IMR-90 (cell line): ENCODE measurements around the gene HMGA1. TPM values are rescaled to one million over a fixed set of nuclear protein-coding genes. Genes with fewer than 3 reads are reported as not detected.

ENCODE experiments used
- ATAC-seq: fragments of 200-7000 bp; cut with Tn5 transposase; 2 replicates; pipeline ENCODE4 v1.9.1; 2020; ENCODE audit warnings: low read depth, mild to moderate bottlenecking, moderate library complexity
- BruUV-seq: library from RNA; stranded (reverse); fragments of 400-500 nt; replicated peaks from 2 replicates; lab custom pipeline; 2021; lab: Mats Ljungman, UMichigan
- CTCF ChIA-PET: fragments of 300-600 bp; formaldehyde crosslinking; extraction: SDS; loops from one replicate; lab custom pipeline; 2021; ENCODE audit warnings: antibody characterized with exemption; lab: Yijun Ruan, JAX
- POLR2A ChIA-PET: fragments of 300-600 bp; sonication (Branson Sonifier 250); formaldehyde crosslinking; loops from one replicate; lab custom pipeline; 2022; ENCODE audit warnings: antibody characterized with exemption; ENCODE audit not compliant: unreplicated experiment; lab: Charles Lee
- DNase-seq: peaks from one replicate; pipeline ENCODE4 v3.0.0; 2013
- H2AFZ ChIP-seq: replicated peaks from 2 replicates; pipeline ENCODE3; 2013; ENCODE audit warnings: low read length, mild to moderate bottlenecking; ENCODE audit not compliant: poor library complexity
- H2AK5ac ChIP-seq: 2 replicates; pipeline ENCODE4 v1.6.1; 2013; ENCODE audit warnings: low read depth, low read length, inconsistent platforms
- H2AK9ac ChIP-seq: replicated peaks from 2 replicates; pipeline ENCODE3; 2013; ENCODE audit warnings: mild to moderate bottlenecking, low read depth, low read length, moderate library complexity; ENCODE audit not compliant: poor library complexity
- H2BK120ac ChIP-seq: 2 replicates; pipeline ENCODE4 v1.6.1; 2013; ENCODE audit warnings: low read depth, low read length, inconsistent platforms
- H2BK15ac ChIP-seq: 3 replicates; pipeline ENCODE4 v1.6.1; 2013; ENCODE audit warnings: low read depth, low read length, inconsistent platforms
- H2BK20ac ChIP-seq: 2 replicates; pipeline ENCODE4 v1.6.1; 2013; ENCODE audit warnings: low read depth, mild to moderate bottlenecking, inconsistent platforms, low read length, moderate library complexity
- H2BK5ac ChIP-seq: 2 replicates; pipeline ENCODE4 v1.6.1; 2013; ENCODE audit warnings: mild to moderate bottlenecking, low read depth, low read length, inconsistent platforms; ENCODE audit not compliant: poor library complexity, severe bottlenecking
- H3K14ac ChIP-seq: replicated peaks from 2 replicates; pipeline ENCODE4 v1.6.1; 2013; ENCODE audit warnings: low read depth, low read length, inconsistent platforms
- H3K18ac ChIP-seq: 2 replicates; pipeline ENCODE4 v1.6.1; 2013; ENCODE audit warnings: low read depth, low read length, control low read depth
- H3K23ac ChIP-seq: 2 replicates; pipeline ENCODE4 v1.6.1; 2013; ENCODE audit warnings: low read depth, low read length, inconsistent platforms
- H3K27ac ChIP-seq: 2 replicates; pipeline ENCODE4 v1.5.1; 2013; ENCODE audit warnings: mild to moderate bottlenecking, control low read depth, low read length; ENCODE audit not compliant: insufficient read depth
- H3K27me3 ChIP-seq: 2 replicates; pipeline ENCODE4 v1.6.1; 2013; ENCODE audit warnings: low read length; ENCODE audit not compliant: control insufficient read depth, insufficient read depth
- H3K36me3 ChIP-seq: 2 replicates; pipeline ENCODE4 v1.6.1; 2013; ENCODE audit warnings: low read length, mixed read lengths; ENCODE audit not compliant: control insufficient read depth, insufficient read depth
- H3K4ac ChIP-seq: 2 replicates; pipeline ENCODE4 v1.6.1; 2013; ENCODE audit warnings: low read depth, low read length, inconsistent platforms
- H3K4me1 ChIP-seq: 2 replicates; pipeline ENCODE4 v1.6.1; 2013; ENCODE audit warnings: low read length, mixed read lengths; ENCODE audit not compliant: control insufficient read depth, insufficient read depth
- H3K4me2 ChIP-seq: 2 replicates; pipeline ENCODE4 v1.6.1; 2013; ENCODE audit warnings: low read depth, mild to moderate bottlenecking, control low read depth, low read length, moderate library complexity
- H3K4me3 ChIP-seq: 2 replicates; pipeline ENCODE4 v1.5.1; 2013; ENCODE audit warnings: low read depth, mild to moderate bottlenecking, control low read depth, low read length, moderate library complexity; ENCODE audit not compliant: insufficient read depth
- H3K56ac ChIP-seq: 2 replicates; pipeline ENCODE4 v1.6.1; 2013; ENCODE audit warnings: low read length, inconsistent platforms; ENCODE audit not compliant: insufficient read depth; ENCODE audit errors: extremely low read depth
- H3K79me1 ChIP-seq, 2 experiments: 2 replicates each; pipeline ENCODE4 v1.6.1; 2013; ENCODE audit warnings: low read length in 2 of 2, inconsistent platforms in 1 of 2, low read depth in 1 of 2
- H3K9ac ChIP-seq: 2 replicates; pipeline ENCODE4 v1.6.1; 2013; ENCODE audit warnings: low read depth, low read length, control low read depth
- H3K9me1 ChIP-seq: 2 replicates; pipeline ENCODE4 v1.6.1; 2013; ENCODE audit warnings: low read length, inconsistent platforms; ENCODE audit not compliant: insufficient read depth
- H3K9me3 ChIP-seq: 2 replicates; pipeline ENCODE4 v1.6.1; 2013; ENCODE audit warnings: low read length; ENCODE audit not compliant: control insufficient read depth, insufficient read depth
- H4K20me1 ChIP-seq: 2 replicates; pipeline ENCODE4 v1.6.1; 2013; ENCODE audit warnings: low read length, inconsistent platforms; ENCODE audit not compliant: insufficient read depth
- H4K5ac ChIP-seq: 2 replicates; pipeline ENCODE4 v1.6.1; 2013; ENCODE audit warnings: mild to moderate bottlenecking, low read depth, low read length, control low read depth
- H4K8ac ChIP-seq, 2 experiments: 2 replicates each; pipeline ENCODE4 v1.6.1; 2013; ENCODE audit warnings: low read depth in 2 of 2, low read length in 2 of 2, control low read depth in 1 of 2, inconsistent platforms in 1 of 2
- H4K91ac ChIP-seq: 2 replicates; pipeline ENCODE4 v1.6.1; 2013; ENCODE audit warnings: low read depth, low read length, inconsistent platforms; ENCODE audit not compliant: insufficient read depth
- BHLHE40 ChIP-seq: fragments of 150-350 bp; IDR thresholded peaks from 2 replicates; pipeline ENCODE4 v1.6.1; 2016; ENCODE audit warnings: mild to moderate bottlenecking, low read depth, low read length
- CEBPB ChIP-seq: IDR thresholded peaks from 2 replicates; pipeline ENCODE4 v1.6.1; 2012; ENCODE audit warnings: low read depth, low read length, improper control_type of control experiment
- CHD1 ChIP-seq: IDR thresholded peaks from 2 replicates; pipeline ENCODE4 v1.6.1; 2012; ENCODE audit warnings: low read depth, low read length, improper control_type of control experiment
- CTCF ChIP-seq: conservative IDR thresholded peaks from 2 replicates; pipeline ENCODE4 v1.5.1; 2012; ENCODE audit warnings: mild to moderate bottlenecking, low read depth, low read length, improper control_type of control experiment
- ELK1 ChIP-seq: fragments of 150-350 bp; IDR thresholded peaks from 2 replicates; pipeline ENCODE4 v1.6.1; 2016; ENCODE audit warnings: low read depth, mild to moderate bottlenecking, low read length, moderate library complexity, borderline replicate concordance
- MAZ ChIP-seq: IDR thresholded peaks from 2 replicates; pipeline ENCODE4 v1.6.1; 2012; ENCODE audit warnings: low read depth, mild to moderate bottlenecking, low read length, improper control_type of control experiment, moderate library complexity, borderline replicate concordance
- MXI1 ChIP-seq: IDR thresholded peaks from 2 replicates; pipeline ENCODE4 v1.6.1; 2012; ENCODE audit warnings: low read depth, mild to moderate bottlenecking, low read length, moderate library complexity, borderline replicate concordance
- NFE2L2 ChIP-seq: fragments of 150-350 bp; IDR thresholded peaks from 2 replicates; pipeline ENCODE4 v1.6.1; 2016; ENCODE audit warnings: low read depth, mild to moderate bottlenecking, low read length
- POLR2A ChIP-seq: IDR thresholded peaks from 2 replicates; pipeline ENCODE4 v1.6.1; 2012; ENCODE audit warnings: mild to moderate bottlenecking, low read depth, low read length
- RAD21 ChIP-seq: IDR thresholded peaks from 2 replicates; pipeline ENCODE4 v1.6.1; 2012; ENCODE audit warnings: low read length, improper control_type of control experiment
- RFX5 ChIP-seq: IDR thresholded peaks from 2 replicates; pipeline ENCODE4 v1.8.0; 2012; ENCODE audit warnings: low read depth, mild to moderate bottlenecking, low read length, moderate library complexity
- SMC3 ChIP-seq: fragments of 150-350 bp; IDR thresholded peaks from 2 replicates; pipeline ENCODE4 v1.6.1; 2016; ENCODE audit warnings: low read depth, mild to moderate bottlenecking, antibody characterized with exemption, low read length, moderate library complexity
- WGBS, 2 experiments: methylation state at CpG; one replicate each; pipeline versions ENCODE4 v1.1.5 to v1.1.7; 2013; ENCODE audit warnings: missing lambda C conversion rate in 2 of 2; ENCODE audit not compliant: insufficient read length in 1 of 2; ENCODE audit errors: extremely low coverage in 2 of 2; 5-methylcytosine and 5-hydroxymethylcytosine counted together
- dilution Hi-C: fragments of 300-500 bp; cut with HindIII; formaldehyde crosslinking; loops from one replicate; pipeline ENCODE4 v1.14.3; 2018; ENCODE audit warnings: low sequenced_read_pairs; ENCODE audit not compliant: unreplicated experiment
- in situ Hi-C: fragments of 300-500 bp; cut with MboI; formaldehyde crosslinking; loops from 3 replicates; pipeline ENCODE4 v1.14.3; 2019; ENCODE audit warnings: low sequenced_read_pairs, inconsistent platforms, mixed read lengths
- intact Hi-C: fragments of 100-400 bp; cut with micrococcal nuclease; formaldehyde crosslinking; loops from 2 replicates; pipeline ENCODE4 v1.10.0; 2022
- polyA plus RNA-seq, 3 experiments: library from polyadenylated mRNA; depleted of rRNA; stranded (reverse); fragments of >200 nt; gene quantifications; 2 replicates each; pipeline ENCODE4 v1.2.3, GENCODE V29; 2012; ENCODE audit warnings: low replicate concordance in 1 of 3
- total RNA-seq: library from RNA; depleted of rRNA; stranded (reverse); fragments of >200 nt; gene quantifications from 2 replicates; pipeline ENCODE4 v1.2.3, GENCODE V29; 2012

HMGA1 gene
- total and polyA plus RNA-seq, 2 of the 4 experiments (the other 2 are of a cell fraction), result 101 to 589 TPM

DNA sequence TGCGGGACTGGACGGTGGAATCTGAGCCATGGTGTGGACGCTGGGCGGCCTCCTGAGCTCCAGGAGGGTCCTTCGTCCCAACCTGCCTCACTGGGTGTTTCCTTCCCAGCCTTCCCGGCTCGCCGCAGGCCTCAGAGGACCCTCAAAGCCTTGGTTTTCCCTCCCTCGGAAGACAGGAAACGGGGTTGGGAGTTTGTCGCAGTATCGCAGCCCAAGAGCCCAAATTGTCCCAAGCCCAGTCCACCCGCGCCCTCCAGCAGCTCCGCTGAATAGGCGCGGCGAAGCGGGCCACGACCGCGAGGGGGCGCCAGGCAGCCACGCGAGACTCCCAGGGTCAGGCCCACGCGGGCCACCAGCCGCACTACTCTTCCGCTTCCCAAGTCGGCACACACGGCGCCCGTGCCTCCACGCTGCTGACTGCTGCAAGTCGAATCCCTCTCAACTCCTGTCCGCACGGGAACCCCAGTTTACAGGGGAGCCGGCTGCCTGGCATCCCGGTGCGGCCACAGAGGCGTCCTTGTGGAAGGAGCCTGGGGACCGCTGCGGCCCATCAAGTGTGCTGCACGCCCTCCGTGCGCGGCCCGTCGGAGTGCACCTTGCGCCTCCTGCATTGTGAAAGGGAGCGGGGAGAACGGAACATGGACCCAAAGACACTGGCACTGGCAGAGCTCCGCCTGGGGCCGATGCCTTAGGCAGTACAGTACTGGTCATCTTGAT lies 40.4 kb upstream of the HMGA1 start:
- H2AFZ ChIP-seq, result peak overlapping the region; percentile 99
- H3K79me1 ChIP-seq, result no peaks in the 10 kb centered on the region
- peak overlapping the region; percentile 39 for H3K4me3 ChIP-seq
- H2BK20ac ChIP-seq, result peak overlapping the region; percentile 89
- peak overlapping the region; percentile 34 for H2BK5ac ChIP-seq
- H3K18ac ChIP-seq, result no peak overlapping the region
- H3K14ac ChIP-seq, result peak overlapping the region; percentile 79
- CTCF ChIA-PET, result interaction anchor here (0.6 to 2.4 kb wide), 15 partner anchors 8 to 413 kb away, joined by 3 to 12 read pairs (median 4); partner anchors contain the start of gene HMGA1
- H2AK5ac ChIP-seq, result peak overlapping the region; percentile 85
- in situ Hi-C loops (loop anchor here (10.0 kb wide), 1 partner anchor 409 kb away; no protein-coding TSS in a partner anchor), dilution Hi-C loops (no loop called here), intact Hi-C loops (loop anchor here (1.0 to 5.0 kb wide), 4 partner anchors 41 to 413 kb away; partner anchors contain the start of genes HMGA1 and SMIM29)
- H2BK120ac ChIP-seq, result peak overlapping the region; percentile 94
- H3K9me3 ChIP-seq, result no peaks in the 10 kb centered on the region
- H4K5ac ChIP-seq, result peak overlapping the region; percentile 58; the same call in 1 of the 2 replicates
- peak overlapping the region; percentile 62 for H3K23ac ChIP-seq
- H3K4me1 ChIP-seq, result peaks cover 5% of the 10 kb centered on the region
- H4K8ac ChIP-seq, result peak overlapping the region; percentile 82 to 89; a peak in 3 of 4 replicates
- 0 out of 2 replicates have a peak, but pooled peaks cover 6% of the 10 kb centered on the region for H3K9me1 ChIP-seq
- peak overlapping the region; percentile 85 for H4K91ac ChIP-seq
- DNase-seq, result peak; percentile 62
- H2BK15ac ChIP-seq, result peak overlapping the region; percentile 81; the same call in 1 of the 3 replicates
- no peaks in the 10 kb centered on the region for H4K20me1 ChIP-seq
- H3K56ac ChIP-seq, result peak overlapping the region; percentile 42; the same call in 1 of the 2 replicates
- peak overlapping the region; percentile 36; the same call in 1 of the 2 replicates for H3K9ac ChIP-seq
- peak overlapping the region; percentile 76 for H3K4ac ChIP-seq
- H3K27ac ChIP-seq, result no peak overlapping the region; the same call in 1 of the 2 replicates
- H2AK9ac ChIP-seq, result peak overlapping the region; percentile 47
- peak; percentile 98 for ATAC-seq
- 22% methylated on average over 33 of the region's 54 CpGs; no CpG with 5 or more reads in 1 of the 2 experiments for WGBS, 2 experiments
- peak overlapping the region; percentile 93 for H3K4me2 ChIP-seq
- H3K27me3 ChIP-seq, result no peaks in the 10 kb centered on the region
- POLR2A ChIA-PET, result no interaction called here
- no peaks in the 10 kb centered on the region for H3K36me3 ChIP-seq
- TF ChIP-seq CHD1 (no peak), BHLHE40 (peak; percentile 47), POLR2A (0 out of 2 replicates have a peak, but pooled peaks have one; percentile 34), NFE2L2 (no peak), CEBPB (no peak), MXI1 (peak; percentile 75; the same call in 1 of the 2 replicates), SMC3 (peak; percentile 93), RFX5 (no peak), MAZ (peak; percentile 54; the same call in 1 of the 2 replicates), CTCF (peak; percentile 92), RAD21 (peak; percentile 95), ELK1 (no peak)
- BruUV-seq, result no TSS peak
